ENCODE measurements around the gene BCL2L15.

GRCh38 chr1:113881661-113882060, 5.7 kb downstream of the BCL2L15 start:
- TF ChIP-seq GATA3 (IDR thresholded peaks at IDR 0.05; ENCODE audit: low read depth, low read length) (no peak), GATA2 (IDR thresholded peaks at IDR 0.05; ENCODE audit: low read depth, low read length) (no peak)
